Measurements from ENCODE around the gene VPS13A. TPM values are rescaled to one million over a fixed set of nuclear protein-coding genes. Genes with fewer than 3 reads are reported as not detected.

The VPS13A gene
- total and polyA plus RNA-seq, 2 of the 13 experiments (the other 11 are each of a cell fraction or from before 2014, with no cell fraction given) = 20.4 to 20.7 TPM

DNA sequence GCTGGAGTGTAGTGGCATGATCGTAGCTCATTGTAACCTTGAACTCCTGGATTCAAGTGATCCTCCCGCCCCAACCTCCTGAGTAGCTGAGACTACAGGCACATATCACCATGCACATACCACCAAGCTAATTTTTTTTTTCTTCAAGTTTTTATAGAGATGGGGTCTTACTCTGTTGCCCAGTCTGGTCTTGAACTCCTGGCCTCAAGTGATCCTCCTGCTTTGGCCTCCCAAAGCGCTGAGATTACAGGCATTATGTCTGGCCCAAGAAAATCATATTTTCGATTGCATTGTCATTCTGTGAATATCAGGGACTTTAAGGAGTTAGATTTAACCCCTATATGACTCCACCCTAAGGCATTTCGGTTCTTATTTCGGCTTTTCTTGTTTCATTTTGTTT is 116.6 kb downstream of the VPS13A start:
- WGBS (ENCODE audit: low lambda C conversion rate) = 95% methylated on average over 6 of the region's 6 CpGs
- Histone ChIP-seq H3K4me1 (ENCODE audit: insufficient read depth, low read length) (no peaks in the 10 kb centered on the region), H3K27me3 (ENCODE audit: control insufficient read depth in 1 of 2, insufficient read depth in 2 of 2, low read length in 2 of 2) (no peaks in the 10 kb centered on the region), H3K79me2 (ENCODE audit: insufficient read depth, low read length) (no peaks in the 10 kb centered on the region), H3K4me3 (replicated peaks in 1 of 3; ENCODE audit: insufficient read depth in 1 of 3, low read depth in 2 of 3, low read length in 3 of 3) (no peak overlapping the region), H2AFZ (ENCODE audit: low read length) (no peak overlapping the region), H3K9ac (ENCODE audit: insufficient read depth, low read depth, low read length) (no peak overlapping the region), H3K36me3 (replicated peaks in 1 of 2; ENCODE audit: control insufficient read depth in 1 of 2, insufficient read depth in 2 of 2, low read length in 2 of 2) (peaks cover 0 to 7% of the 10 kb centered on the region in 2 experiments; a peak in 3 of 5 replicates), H3K27ac (ENCODE audit: extremely low read length, insufficient read depth, low read length) (no peak overlapping the region), H4K20me1 (ENCODE audit: insufficient read depth, low read length) (no peaks in the 10 kb centered on the region), H3K4me2 (ENCODE audit: low read depth, low read length) (no peak overlapping the region), H3K9me3 (ENCODE audit: low read length) (no peaks in the 10 kb centered on the region)
- FAIRE-seq (no peak), ATAC-seq (no peak), DNase-seq (ENCODE audit: low spot score) (no peak)
- in situ Hi-C loops (cut with HindIII; ENCODE audit: extremely low pct_ligation_motif_present, low pct_unique_long_range_greater_than_20kb) = no loop called here
- TF ChIP-seq ISX (CRISPR knock-in tag; conservative IDR thresholded peaks at IDR 0.05) (no peak), ASH2L (IDR thresholded peaks at IDR 0.05; ENCODE audit: insufficient read length, low read depth, low read length) (no peak), ZKSCAN8 (CRISPR knock-in tag; IDR thresholded peaks at IDR 0.05; ENCODE audit: borderline replicate concordance) (no peak), SPEN (CRISPR knock-in tag; IDR thresholded peaks at IDR 0.05; ENCODE audit: low read depth) (no peak), PAF1 (CRISPR knock-in tag; IDR thresholded peaks at IDR 0.05) (no peak)
- ChIA-PET CTCF (ENCODE audit: low intra/inter-chr PET ratio, low total read pairs) (no interaction called here), POLR2A (no interaction called here)
- no TSS peak for BruUV-seq (replicated peaks)
- intact Hi-C loops (cut with micrococcal nuclease; ENCODE audit: unreplicated experiment) = no loop called here

DNA sequence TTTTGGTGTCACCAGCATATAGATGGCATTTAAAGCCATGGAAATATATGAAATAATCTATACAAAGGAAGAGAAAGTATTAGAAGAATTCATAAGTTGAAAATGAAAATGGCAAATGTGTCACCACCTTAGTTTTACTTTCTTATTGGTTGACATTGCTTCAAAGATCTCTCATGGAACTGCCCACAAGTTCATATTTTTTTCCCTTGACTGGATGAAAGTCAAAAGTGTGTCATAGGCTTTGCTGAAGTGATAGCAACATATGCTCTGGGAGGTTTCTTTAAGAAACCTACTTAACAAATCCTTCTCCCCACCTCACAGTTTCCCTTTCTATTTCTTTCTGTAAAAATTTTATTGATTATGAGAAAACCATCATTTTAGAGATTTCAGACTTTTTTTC is 127.2 kb downstream of the VPS13A start:
- no peaks in the 10 kb centered on the region for H4K20me1 ChIP-seq (ENCODE audit: insufficient read depth, low read length)
- H3K79me2 ChIP-seq (ENCODE audit: insufficient read depth, low read length) = no peaks in the 10 kb centered on the region
- H3K27me3 ChIP-seq (ENCODE audit: control insufficient read depth in 1 of 2, insufficient read depth in 2 of 2, low read length in 2 of 2) = no peaks in the 10 kb centered on the region
- ChIA-PET POLR2A (no interaction called here), CTCF (ENCODE audit: low intra/inter-chr PET ratio, low total read pairs) (no interaction called here)
- ATAC-seq = no peak
- H3K4me1 ChIP-seq (ENCODE audit: insufficient read depth, low read length) = no peaks in the 10 kb centered on the region
- no peak for DNase-seq (ENCODE audit: low spot score)
- H3K4me3 ChIP-seq (replicated peaks in 1 of 3; ENCODE audit: insufficient read depth in 1 of 3, low read depth in 2 of 3, low read length in 3 of 3) = no peak overlapping the region
- H3K36me3 ChIP-seq (replicated peaks in 1 of 2; ENCODE audit: control insufficient read depth in 1 of 2, insufficient read depth in 2 of 2, low read length in 2 of 2) = peaks cover 0 to 3% of the 10 kb centered on the region in 2 experiments; a peak in 3 of 5 replicates
- H3K9ac ChIP-seq (ENCODE audit: insufficient read depth, low read depth, low read length) = no peak overlapping the region
- intact Hi-C loops (cut with micrococcal nuclease; ENCODE audit: unreplicated experiment) (no loop called here), in situ Hi-C loops (cut with HindIII; ENCODE audit: extremely low pct_ligation_motif_present, low pct_unique_long_range_greater_than_20kb) (no loop called here)
- H2AFZ ChIP-seq (ENCODE audit: low read length) = no peak overlapping the region
- H3K4me2 ChIP-seq (ENCODE audit: low read depth, low read length) = no peak overlapping the region
- FAIRE-seq = no peak
- no peak overlapping the region for H3K27ac ChIP-seq (ENCODE audit: extremely low read length, insufficient read depth, low read length)
- no peaks in the 10 kb centered on the region for H3K9me3 ChIP-seq (ENCODE audit: low read length)
- no TSS peak for BruUV-seq (replicated peaks)
- TF ChIP-seq ZNF614 (CRISPR knock-in tag; IDR thresholded peaks at IDR 0.05; ENCODE audit: borderline replicate concordance) (no peak), RXRA (CRISPR knock-in tag; IDR thresholded peaks at IDR 0.05) (no peak), KDM1A (CRISPR knock-in tag; IDR thresholded peaks at IDR 0.05) (no peak), CSRNP1 (CRISPR knock-in tag; IDR thresholded peaks at IDR 0.05) (no peak), ATF1 (CRISPR knock-in tag; IDR thresholded peaks at IDR 0.05) (no peak), HNRNPUL1 (IDR thresholded peaks at IDR 0.05; ENCODE audit: low read depth, low read length) (no peak), MTF1 (CRISPR knock-in tag; IDR thresholded peaks at IDR 0.05) (no peak), ZNF160 (CRISPR knock-in tag; IDR thresholded peaks at IDR 0.05) (no peak), ZNF263 (CRISPR knock-in tag; IDR thresholded peaks at IDR 0.05) (no peak)
- TF ChIP-seq, protein P1, sequence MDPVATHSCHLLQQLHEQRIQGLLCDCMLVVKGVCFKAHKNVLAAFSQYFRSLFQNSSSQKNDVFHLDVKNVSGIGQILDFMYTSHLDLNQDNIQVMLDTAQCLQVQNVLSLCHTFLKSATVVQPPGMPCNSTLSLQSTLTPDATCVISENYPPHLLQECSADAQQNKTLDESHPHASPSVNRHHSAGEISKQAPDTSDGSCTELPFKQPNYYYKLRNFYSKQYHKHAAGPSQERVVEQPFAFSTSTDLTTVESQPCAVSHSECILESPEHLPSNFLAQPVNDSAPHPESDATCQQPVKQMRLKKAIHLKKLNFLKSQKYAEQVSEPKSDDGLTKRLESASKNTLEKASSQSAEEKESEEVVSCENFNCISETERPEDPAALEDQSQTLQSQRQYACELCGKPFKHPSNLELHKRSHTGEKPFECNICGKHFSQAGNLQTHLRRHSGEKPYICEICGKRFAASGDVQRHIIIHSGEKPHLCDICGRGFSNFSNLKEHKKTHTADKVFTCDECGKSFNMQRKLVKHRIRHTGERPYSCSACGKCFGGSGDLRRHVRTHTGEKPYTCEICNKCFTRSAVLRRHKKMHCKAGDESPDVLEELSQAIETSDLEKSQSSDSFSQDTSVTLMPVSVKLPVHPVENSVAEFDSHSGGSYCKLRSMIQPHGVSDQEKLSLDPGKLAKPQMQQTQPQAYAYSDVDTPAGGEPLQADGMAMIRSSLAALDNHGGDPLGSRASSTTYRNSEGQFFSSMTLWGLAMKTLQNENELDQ (CRISPR knock-in tag; IDR thresholded peaks at IDR 0.05; ENCODE audit: borderline replicate concordance) = no peak

Measured in HepG2 (cell line).